HepG2 (cell line): ENCODE measurements around the gene MIEF1. TPM values are rescaled to one million over a fixed set of nuclear protein-coding genes. Genes with fewer than 3 reads are reported as not detected.

Source experiments
- ATF7 ChIP-seq, 2 experiments: fragments of 450-650 bp in 1 of 2; sonication (generic) in 1 of 2; formaldehyde crosslinking in 1 of 2; IDR thresholded peaks; 2 replicates each; pipeline versions ENCODE4 v1.4.0 to v1.6.1; 2016 to 2020; ENCODE audit warnings: antibody characterized with exemption in 1 of 2, mild to moderate bottlenecking in 1 of 2, missing genetic modification reagents in 1 of 2
- CBX5 ChIP-seq: sonication (generic); formaldehyde crosslinking; IDR thresholded peaks from 2 replicates; pipeline ENCODE4 v1.4.0; 2020; ENCODE audit warnings: missing genetic modification reagents, borderline replicate concordance
- ETV6 ChIP-seq: sonication (generic); formaldehyde crosslinking; conservative IDR thresholded peaks from 2 replicates; pipeline ENCODE4 v1.4.0; 2020; ENCODE audit warnings: missing genetic modification reagents
- FIP1L1 ChIP-seq: fragments of 200-400 bp; formaldehyde crosslinking; IDR thresholded peaks from 2 replicates; pipeline ENCODE4 v1.6.1; 2018; ENCODE audit warnings: low read depth, mild to moderate bottlenecking, low read length, moderate library complexity, borderline replicate concordance; ENCODE audit not compliant: insufficient read depth
- JUNB ChIP-seq: sonication (generic); formaldehyde crosslinking; IDR thresholded peaks from 2 replicates; pipeline ENCODE4 v1.8.0; 2022; ENCODE audit warnings: missing genetic modification reagents, mild to moderate bottlenecking, borderline replicate concordance
- KDM4B ChIP-seq: sonication (generic); formaldehyde crosslinking; IDR thresholded peaks from 2 replicates; pipeline ENCODE4 v1.4.0; 2020; ENCODE audit warnings: missing genetic modification reagents
- PREB ChIP-seq: sonication (generic); formaldehyde crosslinking; IDR thresholded peaks from 2 replicates; pipeline ENCODE4 v1.4.0; 2020; ENCODE audit warnings: missing genetic modification reagents
- RARG ChIP-seq: sonication (generic); formaldehyde crosslinking; IDR thresholded peaks from 2 replicates; pipeline ENCODE4 v1.4.0; 2020; ENCODE audit warnings: low read depth, mild to moderate bottlenecking, missing genetic modification reagents
- SPEN ChIP-seq: sonication (generic); formaldehyde crosslinking; IDR thresholded peaks from 2 replicates; pipeline ENCODE4 v1.5.1; 2020; ENCODE audit warnings: low read depth, mild to moderate bottlenecking, missing genetic modification reagents
- TBX2 ChIP-seq: sonication (generic); formaldehyde crosslinking; IDR thresholded peaks from 2 replicates; pipeline ENCODE4 v1.5.0; 2020; ENCODE audit warnings: missing genetic modification reagents, mild to moderate bottlenecking, borderline replicate concordance
- THAP9 ChIP-seq: sonication (generic); formaldehyde crosslinking; IDR thresholded peaks from 2 replicates; pipeline ENCODE4; 2020; ENCODE audit warnings: missing genetic modification reagents, mild to moderate bottlenecking, borderline replicate concordance
- TRIM24 ChIP-seq: sonication (generic); formaldehyde crosslinking; IDR thresholded peaks from 2 replicates; pipeline ENCODE4 v1.8.0; 2022; ENCODE audit warnings: mild to moderate bottlenecking, missing genetic modification reagents
- ZKSCAN8 ChIP-seq: IDR thresholded peaks from 2 replicates; pipeline ENCODE4 v1.6.1; 2016; ENCODE audit warnings: borderline replicate concordance, missing genetic modification reagents, missing compliant biosample characterization
- ZNF138 ChIP-seq: sonication (generic); formaldehyde crosslinking; IDR thresholded peaks from 2 replicates; pipeline ENCODE4 v1.5.0; 2020; ENCODE audit warnings: mild to moderate bottlenecking, low read depth, missing genetic modification reagents
- ZNF253 ChIP-seq: sonication (generic); formaldehyde crosslinking; IDR thresholded peaks from 2 replicates; pipeline ENCODE4 v1.8.0; 2022; ENCODE audit warnings: mild to moderate bottlenecking, missing genetic modification reagents, borderline replicate concordance
- ZNF280B ChIP-seq: sonication (generic); formaldehyde crosslinking; IDR thresholded peaks from 2 replicates; pipeline ENCODE4 v1.5.0; 2020; ENCODE audit warnings: missing genetic modification reagents, mild to moderate bottlenecking, borderline replicate concordance
- ZNF484 ChIP-seq: sonication (generic); formaldehyde crosslinking; IDR thresholded peaks from 2 replicates; pipeline ENCODE4 v1.5.1; 2020; ENCODE audit warnings: mild to moderate bottlenecking, low read depth, missing genetic modification reagents, borderline replicate concordance
- ZNF713 ChIP-seq: sonication (generic); formaldehyde crosslinking; IDR thresholded peaks from 2 replicates; pipeline ENCODE4 v1.4.0; 2020; ENCODE audit warnings: mild to moderate bottlenecking, missing genetic modification reagents
- polyA plus RNA-seq, 8 experiments: library from polyadenylated mRNA; depleted of rRNA in 3 of 8; stranded (reverse) in 7 of 8; unstranded in 1 of 8; fragments of >200 nt; fragmentation: Illumina TruSeq in 4 of 8; extraction: Trizol in 4 of 8; gene quantifications; 2 replicates each; pipeline versions ENCODE4 v1.2.1 to v1.2.3, GENCODE V29; 2011 to 2016; ENCODE audit warnings: low read depth in 4 of 8, missing spikeins in 1 of 8, mixed read lengths in 1 of 8; ENCODE audit not compliant: insufficient read depth in 1 of 8
- total RNA-seq, 5 experiments: library from RNA; depleted of rRNA; stranded (reverse); fragments of >200 nt; fragmentation: Illumina TruSeq; extraction: Trizol; gene quantifications; 2 replicates each; pipeline ENCODE4 v1.2.3, GENCODE V29; 2016; ENCODE audit warnings: low read depth in 1 of 5

The MIEF1 gene
- total and polyA plus RNA-seq, 2 of the 13 experiments (the other 11 are each of a cell fraction or from before 2014, with no cell fraction given), result 21.7 to 34.8 TPM

GRCh38 chr22:39528681-39529486 lies 26.8 kb downstream of the MIEF1 start (continued):
- TF ChIP-seq PREB (CRISPR knock-in tag) (no peak), FIP1L1 (no peak), RARG (no peak), ZNF280B (CRISPR knock-in tag) (peak; percentile 78; the same call in 1 of the 2 replicates), ZNF484 (no peak), TBX2 (CRISPR knock-in tag) (peak; percentile 28; the same call in 1 of the 2 replicates), THAP9 (CRISPR knock-in tag) (peak; percentile 51; the same call in 1 of the 2 replicates), ZKSCAN8 (CRISPR knock-in tag) (peak; percentile 91), TRIM24 (CRISPR knock-in tag) (no peak), KDM4B (CRISPR knock-in tag) (peak; percentile 68; the same call in 1 of the 2 replicates), JUNB (no peak), ZNF138 (CRISPR knock-in tag) (no peak), ZNF713 (CRISPR knock-in tag) (peak; percentile 82; the same call in 1 of the 2 replicates), CBX5 (CRISPR knock-in tag) (peak; percentile 98), SPEN (CRISPR knock-in tag) (peak; percentile 92), ZNF253 (CRISPR knock-in tag) (no peak), ATF7 (IDR thresholded peaks at IDR 0.05) (no peak), ATF7 (CRISPR knock-in tag; IDR thresholded peaks at IDR 0.05) (no peak), ETV6 (CRISPR knock-in tag) (peak; percentile 87)
